HG03457 (cell line): ENCODE results near the gene ABCD1.
"Not testable (repeated sequence)": the region's sequence is repeated elsewhere in the genome, so short reads cannot be mapped to it uniquely, and the experiment has no call there.

ENCODE experiments used
- ATAC-seq: cut with Tn5 transposase; IDR thresholded peaks from one replicate; pipeline ENCODE4 v1.9.1; 2021; ENCODE audit warnings: moderate number of reproducible peaks; ENCODE audit not compliant: unreplicated experiment

The ABCD1 gene

DNA sequence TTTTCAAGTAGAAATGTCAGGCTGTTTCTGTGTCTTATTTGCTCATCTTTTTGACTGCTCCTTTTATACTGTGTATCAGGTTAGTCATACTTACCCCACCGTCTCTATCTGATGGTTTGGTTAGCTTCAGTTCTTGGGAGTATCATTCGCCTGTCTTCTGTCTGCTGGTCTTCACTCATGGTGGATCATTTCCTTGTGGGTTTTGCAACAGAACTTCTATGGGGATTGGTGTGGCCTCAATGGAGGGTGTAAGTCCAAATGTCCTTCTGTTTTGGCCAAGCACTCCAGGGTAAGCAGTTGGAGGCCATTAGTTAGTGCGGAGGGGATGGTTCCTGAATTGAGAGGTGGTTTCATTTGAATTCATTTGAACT, 7.2 kb downstream of the ABCD1 start:
- ATAC-seq: no peak

DNA sequence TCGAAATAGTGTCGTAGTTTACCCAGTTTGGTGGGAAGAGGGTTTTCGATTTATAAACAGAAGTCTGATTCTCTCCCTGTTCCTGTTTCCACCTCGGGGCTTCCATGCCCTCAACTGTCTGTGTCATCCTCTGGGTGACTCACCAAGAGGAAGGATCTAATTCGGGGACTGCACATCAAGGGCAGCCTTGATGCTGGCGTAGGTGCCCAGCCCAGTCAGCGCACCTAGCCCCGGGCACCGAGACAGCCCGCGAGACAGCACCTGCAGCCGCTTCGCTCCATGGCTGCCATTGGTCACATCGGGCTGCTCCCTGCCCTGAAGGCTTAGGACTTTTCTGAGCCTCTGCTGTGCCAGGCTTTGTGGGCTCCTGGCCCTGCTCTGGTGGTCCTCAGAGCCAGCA, 7.7 kb downstream of the ABCD1 start:
- ATAC-seq: no peak

DNA sequence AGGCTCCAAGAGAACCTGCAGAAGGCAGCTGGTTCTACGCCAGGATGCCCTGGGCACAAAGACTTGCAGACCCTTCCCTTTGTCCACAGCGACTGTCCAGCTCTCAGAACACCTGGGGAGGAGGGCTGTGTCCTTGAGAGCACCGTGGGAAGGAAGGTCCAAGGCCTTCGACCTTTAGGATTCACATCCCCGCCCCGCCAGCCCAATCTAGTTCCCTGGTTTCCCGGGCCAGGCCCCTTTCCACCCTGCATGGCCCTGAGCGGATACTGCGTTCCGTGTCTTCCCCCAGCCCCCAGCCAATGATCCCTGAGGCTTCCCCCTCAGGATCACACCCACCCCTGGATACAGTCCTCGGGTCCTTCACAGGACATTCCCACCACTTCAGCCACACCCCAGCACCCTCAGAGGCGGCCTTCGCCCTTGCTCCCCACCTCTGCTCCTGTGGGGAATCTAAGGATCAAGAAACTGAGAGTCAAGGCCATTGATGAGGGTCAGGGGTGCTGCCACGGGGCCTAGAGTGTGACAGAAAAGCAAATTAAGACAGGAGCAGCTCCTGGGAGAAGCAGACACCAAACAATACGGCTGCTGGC, 9.1 kb downstream of the ABCD1 start:
- ATAC-seq: no peak

DNA sequence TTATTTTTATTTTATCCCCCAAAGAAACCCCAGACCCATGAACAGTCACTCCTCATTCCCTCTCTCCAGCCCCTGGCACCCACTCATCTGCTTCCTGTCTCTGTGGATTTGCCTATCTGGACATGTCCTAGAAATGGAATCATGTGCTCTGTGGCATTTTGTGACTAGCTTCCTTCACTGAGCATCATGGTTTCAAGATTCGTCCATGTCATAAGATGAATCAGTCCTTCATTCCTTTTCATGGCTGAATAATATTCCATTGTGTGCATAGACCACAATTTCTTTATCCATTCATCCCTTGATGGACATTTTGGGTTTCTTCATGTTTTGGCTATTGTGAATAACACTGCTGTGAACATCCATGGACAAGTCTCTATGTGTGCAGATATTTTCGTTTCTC, 10.2 kb downstream of the ABCD1 start:
- no peak for ATAC-seq

DNA sequence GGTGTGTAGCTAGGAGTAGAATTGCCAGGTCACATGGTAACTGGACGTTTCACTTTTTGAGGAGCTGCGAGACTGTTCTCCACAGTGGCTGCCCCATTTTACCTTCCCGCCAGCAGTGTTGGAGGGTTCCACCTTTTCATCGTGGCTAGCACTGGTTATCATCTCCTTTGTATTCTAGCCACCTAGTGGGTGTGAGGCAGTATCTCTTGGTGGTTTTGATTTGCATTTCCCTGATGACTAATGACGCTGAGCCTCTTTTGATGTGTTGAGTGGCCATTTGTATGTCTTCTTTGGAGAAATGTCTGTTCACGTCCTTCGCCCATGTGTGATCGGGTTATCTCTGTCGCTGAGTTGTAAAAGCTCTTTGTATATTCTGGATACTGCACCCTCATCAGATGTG, 10.6 kb downstream of the ABCD1 start:
- no peak for ATAC-seq

DNA sequence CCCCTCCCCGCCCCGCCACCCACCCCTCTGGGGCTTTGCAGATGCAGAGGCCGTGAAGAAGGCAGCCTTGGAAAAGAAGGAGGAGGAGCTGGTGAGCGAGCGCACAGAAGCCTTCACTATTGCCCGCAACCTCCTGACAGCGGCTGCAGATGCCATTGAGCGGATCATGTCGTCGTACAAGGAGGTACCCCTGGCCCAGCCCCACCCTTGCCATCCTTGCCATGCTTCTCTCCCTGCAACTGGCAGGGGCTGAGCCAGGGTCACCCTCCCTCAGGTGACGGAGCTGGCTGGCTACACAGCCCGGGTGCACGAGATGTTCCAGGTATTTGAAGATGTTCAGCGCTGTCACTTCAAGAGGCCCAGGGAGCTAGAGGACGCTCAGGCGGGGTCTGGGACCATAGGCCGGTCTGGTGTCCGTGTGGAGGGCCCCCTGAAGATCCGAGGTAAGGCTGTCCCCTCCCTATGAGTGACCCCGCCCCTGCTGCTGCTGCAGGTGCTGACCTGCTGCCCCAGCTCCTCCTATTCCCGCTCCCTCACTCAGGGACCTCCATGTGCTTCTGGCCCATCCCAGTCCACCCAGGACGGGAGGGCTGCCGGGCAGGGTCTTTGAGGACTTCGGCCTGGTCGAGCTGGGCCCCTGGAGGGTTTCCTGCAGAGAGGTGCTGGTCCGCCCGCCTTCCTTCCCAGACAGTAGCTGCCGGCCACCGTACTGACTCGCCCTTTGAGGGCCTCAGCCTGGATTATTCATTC, 11.6 kb downstream of the ABCD1 start:
- ATAC-seq: no peak

DNA sequence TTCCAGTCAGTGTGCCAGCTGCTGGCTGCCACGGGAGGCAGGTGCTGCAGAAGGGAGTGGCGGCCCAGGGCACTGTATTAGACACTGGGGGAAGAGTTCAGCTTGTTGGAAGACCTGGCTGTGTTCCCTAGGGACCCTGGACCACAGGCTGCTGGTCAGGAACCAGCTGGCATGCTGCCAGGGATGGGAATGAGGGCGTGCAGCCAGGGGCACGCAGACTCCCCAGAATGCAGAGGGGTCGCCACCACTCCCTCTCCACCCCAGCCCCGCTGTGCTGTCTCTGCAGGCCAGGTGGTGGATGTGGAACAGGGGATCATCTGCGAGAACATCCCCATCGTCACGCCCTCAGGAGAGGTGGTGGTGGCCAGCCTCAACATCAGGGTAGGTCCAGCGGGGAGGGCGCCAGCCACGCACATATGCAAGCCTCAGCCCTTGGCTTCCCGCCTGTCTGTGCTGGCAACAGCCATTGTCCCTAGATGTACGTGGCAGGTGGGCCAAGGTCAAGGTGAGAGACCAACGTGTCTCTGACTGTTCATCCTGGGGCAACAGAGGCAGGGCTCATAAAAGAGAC, 12.3 kb downstream of the ABCD1 start:
- ATAC-seq: no peak

DNA sequence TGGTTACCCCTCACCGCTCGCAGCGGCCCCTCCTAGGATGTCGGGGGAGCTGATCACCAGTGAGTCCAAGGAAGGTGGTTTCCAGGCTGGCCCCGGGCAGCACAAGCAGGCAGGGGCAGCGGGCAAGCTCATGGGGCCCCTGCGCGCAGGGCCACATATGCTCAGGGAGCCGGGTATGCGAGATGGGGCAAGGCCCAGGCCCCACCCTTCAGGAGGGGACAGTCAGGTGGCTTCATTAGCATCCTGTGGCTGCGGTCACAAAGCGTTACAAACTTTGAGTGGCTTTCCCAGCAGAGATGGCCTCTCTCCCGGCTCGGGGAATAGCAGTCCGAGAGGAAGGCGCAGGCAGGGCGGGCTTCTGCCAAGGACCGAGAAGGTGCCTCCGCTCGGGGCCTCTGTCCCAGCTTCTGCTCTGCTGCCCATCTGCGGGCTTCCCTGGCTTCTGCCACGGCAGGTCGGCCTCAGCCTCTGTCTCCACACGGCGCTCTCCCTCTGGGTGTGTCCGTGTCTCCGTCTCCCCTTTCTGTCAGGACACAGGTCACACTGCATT, 13.5 kb downstream of the ABCD1 start:
- no peak for ATAC-seq

DNA sequence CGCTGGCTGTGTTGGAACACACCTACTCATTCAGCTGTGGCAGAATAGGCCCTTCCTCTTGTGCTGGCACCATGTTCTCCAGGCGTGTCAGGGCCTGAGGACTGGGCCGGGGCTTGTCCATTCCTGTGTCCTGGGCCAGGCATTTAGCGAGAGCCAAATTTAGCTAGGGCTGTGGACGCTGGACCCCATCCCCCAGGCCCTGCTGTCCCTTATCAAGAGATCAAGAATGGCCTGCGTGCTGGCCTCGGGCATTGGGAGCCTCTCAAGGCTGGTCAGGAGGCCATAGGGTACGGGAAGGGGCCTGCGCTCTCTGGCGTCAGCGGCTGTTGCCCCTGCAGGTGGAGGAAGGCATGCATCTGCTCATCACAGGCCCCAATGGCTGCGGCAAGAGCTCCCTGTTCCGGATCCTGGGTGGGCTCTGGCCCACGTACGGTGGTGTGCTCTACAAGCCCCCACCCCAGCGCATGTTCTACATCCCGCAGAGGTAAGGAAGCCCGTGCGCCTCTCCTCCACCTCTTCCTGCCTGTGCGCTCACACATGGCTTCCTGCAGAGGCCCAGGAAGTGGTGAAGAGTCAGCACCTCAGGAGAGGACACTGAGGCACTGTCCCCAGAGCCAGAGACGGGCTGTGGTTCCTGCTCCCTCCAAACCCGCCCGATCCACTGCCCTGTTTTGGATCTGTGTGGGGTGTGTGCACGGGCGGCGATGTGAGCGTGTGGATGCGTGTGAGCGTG, 15.3 kb downstream of the ABCD1 start:
- ATAC-seq: no peak

DNA sequence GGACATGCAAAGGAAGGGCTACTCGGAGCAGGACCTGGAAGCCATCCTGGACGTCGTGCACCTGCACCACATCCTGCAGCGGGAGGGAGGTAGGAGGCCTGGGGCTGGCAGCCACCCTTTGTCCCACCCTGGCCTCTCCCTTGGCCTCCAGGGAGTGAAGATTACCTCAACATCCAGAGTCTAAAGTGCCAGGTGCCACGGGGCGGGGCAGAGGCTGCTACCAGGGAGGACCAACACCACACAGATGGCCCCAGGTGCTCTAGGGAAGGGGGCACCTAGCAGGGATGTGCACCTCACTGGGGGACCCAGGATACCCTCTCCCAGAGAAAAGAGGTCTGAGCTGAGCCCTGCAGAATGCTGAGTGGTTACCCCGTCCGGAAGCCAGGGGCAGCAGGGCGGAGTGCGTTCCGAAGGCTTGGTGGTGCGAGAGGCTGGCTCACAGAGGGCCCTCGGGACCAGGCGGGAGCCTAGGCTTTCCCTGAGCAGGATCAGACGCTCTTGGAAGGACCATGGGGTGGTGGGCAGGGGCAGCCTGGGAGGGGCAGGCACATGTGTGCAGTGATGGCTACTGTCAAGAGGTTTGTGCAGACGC, 16.1 kb downstream of the ABCD1 start:
- ATAC-seq: no peak

DNA sequence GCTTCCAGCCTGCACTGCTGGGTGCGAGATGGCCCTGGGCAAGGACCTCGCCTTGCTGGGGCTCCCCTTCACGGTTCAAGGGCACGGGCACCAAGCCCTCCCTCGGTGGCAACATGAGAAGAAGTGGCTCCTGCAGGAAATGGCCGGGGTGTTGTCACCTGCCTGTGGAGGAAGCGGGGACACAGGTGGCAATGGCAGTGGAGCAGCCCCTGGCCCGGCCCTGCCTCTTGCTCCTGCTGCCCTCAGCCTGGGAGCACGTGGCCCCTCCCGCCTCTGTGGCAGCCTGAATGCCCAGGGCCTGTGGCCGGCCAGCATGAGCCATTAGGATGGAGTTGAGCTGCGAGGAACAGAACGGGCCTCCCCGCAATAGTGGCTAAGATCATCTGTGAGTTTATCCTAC, 16.8 kb downstream of the ABCD1 start:
- ATAC-seq: no peak

DNA sequence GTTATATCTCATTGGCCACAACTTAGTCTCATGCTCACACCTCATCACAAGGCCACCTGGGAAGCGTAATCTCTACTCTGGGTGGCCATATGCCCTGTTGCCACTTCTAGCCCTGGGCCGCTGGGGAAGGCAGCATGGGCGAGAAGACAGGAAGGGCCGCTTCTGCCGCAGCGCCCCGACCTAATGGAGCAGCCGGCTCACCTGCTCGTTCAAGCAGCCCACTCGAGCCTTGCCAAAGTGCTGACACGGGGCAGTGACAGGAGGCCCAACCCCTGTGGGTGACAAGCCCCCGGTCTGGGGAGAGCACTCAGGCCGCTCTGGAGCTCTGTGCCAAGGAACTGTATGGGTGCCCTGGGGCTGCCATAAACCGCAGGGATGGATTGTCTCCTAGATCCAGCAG, 17.5 kb downstream of the ABCD1 start:
- ATAC-seq: not testable (repeated sequence)

DNA sequence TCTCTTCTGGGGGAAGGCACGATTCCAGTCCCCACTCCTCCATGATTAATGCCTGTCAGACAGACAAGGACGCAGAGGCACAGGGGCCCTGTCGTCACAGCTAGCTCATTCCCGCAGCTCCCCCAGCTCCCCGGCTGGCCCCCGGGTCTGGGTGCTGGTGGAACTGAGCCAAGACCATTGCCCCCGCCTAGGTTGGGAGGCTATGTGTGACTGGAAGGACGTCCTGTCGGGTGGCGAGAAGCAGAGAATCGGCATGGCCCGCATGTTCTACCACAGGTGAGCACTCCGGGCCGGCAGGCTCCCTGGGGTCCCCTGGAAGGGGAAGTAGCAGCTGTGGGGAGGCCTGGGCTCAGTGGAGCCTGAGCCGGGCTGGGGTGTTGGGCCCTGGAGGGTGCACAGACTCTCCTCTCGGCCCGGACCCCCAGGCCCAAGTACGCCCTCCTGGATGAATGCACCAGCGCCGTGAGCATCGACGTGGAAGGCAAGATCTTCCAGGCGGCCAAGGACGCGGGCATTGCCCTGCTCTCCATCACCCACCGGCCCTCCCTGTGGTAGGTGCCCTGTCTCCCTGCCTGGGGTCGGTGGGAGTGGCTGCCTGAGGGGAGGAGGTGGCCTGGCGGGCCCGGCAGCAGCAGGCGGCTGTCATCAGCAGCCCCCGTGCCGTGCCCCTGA, 18.3 kb downstream of the ABCD1 start:
- not testable (repeated sequence) for ATAC-seq

DNA sequence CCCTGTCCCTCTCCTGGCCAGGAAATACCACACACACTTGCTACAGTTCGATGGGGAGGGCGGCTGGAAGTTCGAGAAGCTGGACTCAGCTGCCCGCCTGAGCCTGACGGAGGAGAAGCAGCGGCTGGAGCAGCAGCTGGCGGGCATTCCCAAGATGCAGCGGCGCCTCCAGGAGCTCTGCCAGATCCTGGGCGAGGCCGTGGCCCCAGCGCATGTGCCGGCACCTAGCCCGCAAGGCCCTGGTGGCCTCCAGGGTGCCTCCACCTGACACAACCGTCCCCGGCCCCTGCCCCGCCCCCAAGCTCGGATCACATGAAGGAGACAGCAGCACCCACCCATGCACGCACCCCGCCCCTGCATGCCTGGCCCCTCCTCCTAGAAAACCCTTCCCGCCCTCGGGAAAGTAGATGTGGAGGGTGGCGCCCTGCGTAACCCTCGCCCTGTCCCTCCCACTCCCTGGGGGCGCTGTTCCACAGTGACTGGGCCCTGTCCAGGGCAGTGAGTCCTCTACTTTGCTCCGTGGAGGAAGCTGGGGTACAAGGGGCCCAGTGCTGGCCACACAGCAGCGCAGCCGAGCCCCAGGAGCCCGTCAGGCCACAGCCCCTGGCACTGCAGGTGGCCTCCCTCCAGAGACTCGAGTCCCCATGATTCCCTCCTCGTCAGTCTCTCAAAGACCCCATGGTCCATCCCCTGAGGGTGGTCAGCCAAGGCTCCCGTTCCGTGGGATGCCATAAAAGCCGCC, 19.0 kb downstream of the ABCD1 start:
- not testable (repeated sequence) for ATAC-seq

DNA sequence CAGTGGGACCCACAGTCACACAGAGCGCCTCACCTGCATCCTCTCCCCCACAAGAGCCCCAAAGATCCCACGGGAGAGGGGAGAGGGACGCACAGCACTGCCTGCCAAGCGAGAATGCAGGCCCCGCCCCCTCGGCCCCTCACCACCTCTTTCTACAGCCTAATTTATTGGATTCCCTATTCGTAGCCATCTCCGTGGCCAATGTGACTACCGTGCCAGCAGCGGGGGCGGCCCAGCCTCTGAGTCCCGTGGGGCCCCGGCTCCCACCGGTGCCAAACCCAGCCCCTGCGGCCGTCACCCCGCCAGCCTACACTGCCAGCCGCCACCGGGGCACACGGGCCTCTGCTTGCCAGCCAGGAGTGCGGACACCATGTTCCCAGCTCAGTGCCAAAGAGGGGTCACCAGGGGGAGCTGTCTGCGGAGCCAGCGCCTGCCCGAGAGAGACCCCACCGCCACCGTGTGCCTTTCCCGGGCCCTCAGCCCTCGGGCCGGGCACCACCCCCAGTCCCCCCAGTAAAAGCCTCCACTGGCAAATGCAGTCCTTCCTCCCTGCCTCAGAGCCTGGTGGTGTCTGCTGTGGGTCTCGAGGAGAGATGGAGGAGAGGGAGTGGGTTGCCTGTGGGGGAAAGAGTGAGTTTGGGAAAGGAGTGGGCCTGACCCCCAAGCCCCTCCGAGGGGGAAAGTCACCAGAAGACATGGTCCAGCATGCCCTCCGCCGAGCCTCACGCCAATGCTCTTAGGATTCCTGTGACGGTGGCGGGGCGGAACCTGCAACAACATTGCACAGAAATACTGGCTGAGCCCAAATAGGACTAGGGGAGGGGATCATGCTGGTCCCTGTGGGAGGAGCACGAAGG, 19.8 kb downstream of the ABCD1 start:
- no peak for ATAC-seq

DNA sequence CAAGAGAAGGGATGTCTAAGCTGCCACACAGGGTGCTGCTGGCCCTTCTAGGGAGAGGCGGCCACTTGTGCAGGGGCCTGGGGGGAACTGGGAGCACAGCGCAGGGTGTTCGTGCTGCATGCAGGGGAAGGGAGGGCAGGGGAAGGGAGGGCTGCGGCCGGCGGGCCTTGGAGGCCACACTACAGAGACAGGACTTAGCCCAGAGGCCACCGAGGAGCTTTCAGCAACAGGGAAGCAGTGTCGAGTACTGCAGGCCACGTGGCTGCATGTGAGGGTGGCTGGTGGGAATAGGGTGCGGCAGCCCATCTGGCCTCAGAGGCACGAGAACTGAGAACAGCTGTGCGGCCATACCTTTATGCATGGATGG, 20.4 kb downstream of the ABCD1 start:
- not testable (repeated sequence) for ATAC-seq

DNA sequence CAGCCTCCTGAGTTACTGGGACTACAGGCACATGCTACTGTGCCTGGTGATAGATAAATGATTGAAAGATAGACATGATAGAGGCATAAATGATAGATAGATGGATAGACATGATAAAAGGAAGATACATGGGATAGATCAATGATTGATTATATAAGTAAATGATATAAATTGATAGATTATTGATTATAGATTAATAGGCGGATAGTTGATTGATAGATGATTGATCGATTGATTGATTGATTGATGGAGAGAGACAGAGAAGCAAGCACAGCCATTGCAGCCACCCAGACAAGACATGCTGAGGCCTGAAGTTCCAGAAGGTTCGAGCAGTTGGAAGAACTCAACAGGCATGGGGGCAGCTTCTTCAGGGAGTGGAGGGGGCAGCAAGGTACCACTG, 21.7 kb downstream of the ABCD1 start:
- no peak for ATAC-seq

DNA sequence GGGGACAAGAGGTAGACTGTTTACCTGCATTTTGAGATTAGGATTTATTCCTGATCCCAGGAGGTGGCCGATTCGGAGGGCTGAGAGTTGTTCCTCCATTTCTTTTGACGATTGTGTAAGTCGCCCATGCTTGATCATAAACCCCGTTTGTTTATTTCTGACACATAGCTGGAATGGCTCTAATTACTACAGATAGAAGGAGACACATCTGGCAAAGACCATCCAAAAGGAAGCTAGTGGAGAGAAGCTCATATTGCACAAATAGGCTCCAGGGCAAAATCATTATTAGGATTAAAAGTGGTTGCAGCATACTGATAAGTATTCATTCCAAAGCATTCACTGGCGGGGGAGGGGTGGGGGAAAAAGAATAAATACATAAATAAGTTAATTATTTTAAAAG, 22.3 kb downstream of the ABCD1 start:
- not testable (repeated sequence) for ATAC-seq

DNA sequence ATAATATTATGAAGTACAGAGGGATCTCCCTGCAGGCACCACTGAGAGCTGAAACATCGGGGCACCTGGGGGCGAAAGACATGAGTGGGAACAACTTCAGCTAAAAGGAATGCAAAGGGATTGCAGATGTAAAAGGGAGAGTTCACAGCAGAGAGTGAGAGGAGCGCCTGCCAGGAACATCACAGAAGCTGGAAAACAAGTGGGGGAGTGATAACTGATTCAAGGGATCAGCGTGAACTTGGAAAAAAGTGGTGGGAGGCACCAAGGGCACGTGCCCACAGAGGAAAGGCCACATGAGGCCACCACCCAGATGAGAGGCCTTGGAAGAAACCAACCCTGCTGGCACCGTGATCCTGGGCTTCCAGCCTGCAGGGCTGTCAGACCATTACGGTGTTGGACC, 24.4 kb downstream of the ABCD1 start:
- ATAC-seq: not testable (repeated sequence)
